ENCODE measurements around the gene ENOSF1. TPM values are rescaled to one million over a fixed set of nuclear protein-coding genes. Genes with fewer than 3 reads are reported as not detected.

ENOSF1 gene
- total RNA-seq, 2 donors from 2014 or later, result 48.7 to 187 TPM

- H3K27me3 Mint-ChIP-seq, result peaks cover 9 to 32% of the 10 kb centered on the region in 2 donors
- no peaks in the 10 kb centered on the region for H3K9me3 Mint-ChIP-seq
- no peak overlapping the region for H3K4me3 Mint-ChIP-seq
- H3K27ac Mint-ChIP-seq, result no peak overlapping the region
- no peaks in the 10 kb centered on the region for H3K4me1 Mint-ChIP-seq (ENCODE audit: low read depth in 2 of 2)
- DNase-seq (ENCODE audit: low spot score) (no peak), ATAC-seq (no peak)
- no peaks in the 10 kb centered on the region for H3K36me3 Mint-ChIP-seq
Observed at GRCh38 chr18:629269-630150, 82.9 kb downstream of the ENOSF1 start.

- H3K27me3 Mint-ChIP-seq, result peaks cover 13 to 28% of the 10 kb centered on the region in 2 donors
- H3K36me3 Mint-ChIP-seq, result no peaks in the 10 kb centered on the region
- no peak for DNase-seq (ENCODE audit: low spot score)
- no peak overlapping the region for H3K4me3 Mint-ChIP-seq
- H3K27ac Mint-ChIP-seq, result no peak overlapping the region
- no peaks in the 10 kb centered on the region for H3K4me1 Mint-ChIP-seq (ENCODE audit: low read depth in 2 of 2)
- no peak for ATAC-seq
- no peaks in the 10 kb centered on the region for H3K9me3 Mint-ChIP-seq
Observed at GRCh38 chr18:627231-627630, 85.2 kb downstream of the ENOSF1 start.

GRCh38 chr18:623761-624620 is 88.4 kb downstream of the ENOSF1 start:
- no peak overlapping the region for H3K27ac Mint-ChIP-seq
- H3K4me3 Mint-ChIP-seq, result no peak overlapping the region

GRCh38 chr18:622289-622688 is 90.1 kb downstream of the ENOSF1 start:
- no peaks in the 10 kb centered on the region for H3K9me3 Mint-ChIP-seq
- no peaks in the 10 kb centered on the region for H3K36me3 Mint-ChIP-seq
- no peak overlapping the region for H3K4me3 Mint-ChIP-seq
- ATAC-seq (no peak), DNase-seq (ENCODE audit: low spot score) (no peak)
- H3K4me1 Mint-ChIP-seq (ENCODE audit: low read depth in 2 of 2), result no peaks in the 10 kb centered on the region
- H3K27me3 Mint-ChIP-seq, result peaks cover 14 to 20% of the 10 kb centered on the region in 2 donors
- no peak overlapping the region for H3K27ac Mint-ChIP-seq

More at GRCh38 chr18:623761-624620, 88.4 kb downstream of the ENOSF1 start:
- H3K4me1 Mint-ChIP-seq (ENCODE audit: low read depth in 2 of 2), result no peaks in the 10 kb centered on the region
- no peaks in the 10 kb centered on the region for H3K9me3 Mint-ChIP-seq
- H3K27me3 Mint-ChIP-seq, result peaks cover 13% of the 10 kb centered on the region in 2 donors
- H3K36me3 Mint-ChIP-seq, result no peaks in the 10 kb centered on the region
- DNase-seq (ENCODE audit: low spot score) (no peak), ATAC-seq (peak; percentile 70 to 71)

GRCh38 chr18:621291-622043 is 91.0 kb downstream of the ENOSF1 start:
- Mint-ChIP-seq H3K27me3 (peaks cover 15 to 23% of the 10 kb centered on the region in 2 donors), H3K27ac (no peak overlapping the region), H3K4me3 (no peak overlapping the region), H3K36me3 (no peaks in the 10 kb centered on the region), H3K4me1 (ENCODE audit: low read depth in 2 of 2) (no peaks in the 10 kb centered on the region), H3K9me3 (no peaks in the 10 kb centered on the region)
- ATAC-seq (no peak), DNase-seq (ENCODE audit: low spot score) (no peak)

Other genes with a start within 250 kb of the ENOSF1 start
- not detected for gene COLEC12, start 211.9 kb downstream of the ENOSF1 start, total RNA-seq
- gene CETN1, start 132.2 kb downstream of the ENOSF1 start, total RNA-seq, result not detected
- gene CLUL1, start 115.6 kb downstream of the ENOSF1 start, total RNA-seq, result not detected
- 100 to 1,000 TPM; 180 to 276 TPM for gene TYMS, start 55.0 kb downstream of the ENOSF1 start, total RNA-seq
- gene YES1, start 99.6 kb upstream of the ENOSF1 start, total RNA-seq, result 10 to 100 TPM; 30.8 to 33.3 TPM
- under 1 TPM in 1 of 2 donors, not detected in 1; 0.31 TPM for gene ADCYAP1, start 192.2 kb upstream of the ENOSF1 start, total RNA-seq